GM18499 (cell line): ENCODE results near the gene DNM2.
A peak's percentile ranks its signal among the peaks of the same experiment; 100 is the strongest.
"Not testable (repeated sequence)": the region's sequence is repeated elsewhere in the genome, so short reads cannot be mapped to it uniquely, and the experiment has no call there.

ENCODE experiments used
- ATAC-seq: cut with Tn5 transposase; IDR thresholded peaks from one replicate; pipeline ENCODE4 v1.9.1; 2021; ENCODE audit warnings: moderate number of reproducible peaks; ENCODE audit not compliant: insufficient read depth, unreplicated experiment

Gene DNM2

GRCh38 chr19:10830931-10831779 is 113.3 kb downstream of the DNM2 start:
- ATAC-seq, result no peak

GRCh38 chr19:10831987-10832938 is 114.4 kb downstream of the DNM2 start:
- no peak for ATAC-seq

- no peak for ATAC-seq
Observed at GRCh38 chr19:10832939-10833296, 115.0 kb downstream of the DNM2 start.

- no peak for ATAC-seq
Observed at GRCh38 chr19:10835089-10835753, 117.3 kb downstream of the DNM2 start.

- peak; percentile 52 for ATAC-seq
Observed at GRCh38 chr19:10835754-10836478, 118.0 kb downstream of the DNM2 start, which contains the start of gene TMED1. Gene TMED1, minus strand, starts transcription at chr19:10836212. Its CDS starts 21 bp downstream, at chr19:10836191.

- no peak for ATAC-seq
Observed at GRCh38 chr19:10836479-10837330, 118.8 kb downstream of the DNM2 start.

GRCh38 chr19:10837649-10838048 is 119.8 kb downstream of the DNM2 start:
- not testable (repeated sequence) for ATAC-seq

GRCh38 chr19:10838377-10838776 is 120.5 kb downstream of the DNM2 start:
- no peak for ATAC-seq

GRCh38 chr19:10839114-10840050 is 121.5 kb downstream of the DNM2 start:
- ATAC-seq, result no peak

GRCh38 chr19:10842788-10843187 is 124.9 kb downstream of the DNM2 start:
- no peak for ATAC-seq

GRCh38 chr19:10846500-10847202 is 128.8 kb downstream of the DNM2 start:
- ATAC-seq, result no peak

- ATAC-seq, result no peak
Observed at GRCh38 chr19:10848230-10848856, 130.5 kb downstream of the DNM2 start, which contains the start of gene C19orf38. Gene C19orf38, plus strand, starts transcription at chr19:10848415. Its CDS starts 94 bp downstream, at chr19:10848509.

- ATAC-seq, result no peak
Observed at GRCh38 chr19:10850631-10851030, 132.8 kb downstream of the DNM2 start.

- ATAC-seq, result no peak
Observed at GRCh38 chr19:10852098-10852800, 134.4 kb downstream of the DNM2 start.

GRCh38 chr19:10852941-10853340 is 135.1 kb downstream of the DNM2 start:
- no peak for ATAC-seq
